ENCODE data around the gene SLX4IP. TPM values are rescaled to one million over a fixed set of nuclear protein-coding genes. Genes with fewer than 3 reads are reported as not detected.

SLX4IP gene
- polyA plus RNA-seq, 3 donors = 0.76 to 2.5 (median 1.1) TPM

DNA sequence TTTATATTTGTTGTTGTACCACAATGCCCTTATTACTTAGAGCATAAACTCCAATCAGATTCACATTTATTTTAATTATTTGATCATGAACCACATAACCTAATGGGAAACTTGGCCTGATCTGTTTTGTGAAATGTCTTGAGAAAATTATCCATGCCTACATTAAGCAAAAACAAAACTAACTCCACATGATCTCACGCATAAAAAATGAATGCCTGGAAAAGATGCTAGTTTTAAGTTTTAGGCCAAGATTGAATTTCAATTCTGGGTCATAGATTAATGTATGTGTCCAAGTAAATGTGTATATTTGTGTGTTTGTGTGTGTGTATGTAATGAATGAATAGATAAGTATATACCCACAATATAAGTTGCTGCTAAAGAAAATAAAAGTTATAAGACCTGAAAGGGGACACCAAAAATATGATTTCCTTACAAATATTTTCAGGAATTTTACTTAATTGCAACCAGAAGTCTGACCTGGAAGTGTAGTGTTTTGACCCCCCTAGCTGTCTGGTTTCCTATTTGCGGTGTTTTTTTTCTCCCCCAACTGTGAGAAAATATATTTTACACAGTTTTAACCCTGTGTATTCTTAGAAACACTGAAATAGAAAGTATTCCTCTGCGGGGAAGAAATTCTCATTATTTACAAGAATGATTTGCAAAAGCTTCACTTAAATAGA, 141.4 kb downstream of the SLX4IP start:
- Mint-ChIP-seq H3K27ac (no peak overlapping the region), H3K9me3 (no peaks in the 10 kb centered on the region), H3K36me3 (peaks cover 9 to 16% of the 10 kb centered on the region in 2 donors), H3K4me1 (peaks cover 5% of the 10 kb centered on the region), H3K4me3 (no peak overlapping the region), H3K27me3 (ENCODE audit: low read depth in 3 of 3) (peaks cover 0 to 2% (median 0%) of the 10 kb centered on the region in 3 donors)
- Histone ChIP-seq H3K9me3 (replicated peaks in 1 of 2; ENCODE audit: control insufficient read depth in 1 of 2, insufficient read depth in 1 of 2, low read length in 2 of 2) (no peaks in the 10 kb centered on the region), H4K20me1 (ENCODE audit: insufficient read depth, low read length) (no peaks in the 10 kb centered on the region), H2AFZ (ENCODE audit: insufficient read depth, low read depth, low read length, poor library complexity, severe bottlenecking) (no peak overlapping the region), H3K9ac (ENCODE audit: insufficient read depth, low read length, poor library complexity, severe bottlenecking) (no peak overlapping the region), H3K36me3 (replicated peaks in 1 of 2; ENCODE audit: control insufficient read depth in 1 of 2, insufficient read depth in 2 of 2, low read length in 2 of 2) (peaks cover 0 to 4% of the 10 kb centered on the region in 2 donors), H3K4me1 (ENCODE audit: control insufficient read depth in 1 of 2, insufficient read depth in 2 of 2, low read length in 2 of 2) (no peaks in the 10 kb centered on the region), H3K4me2 (replicated peaks; ENCODE audit: extremely low read depth, low read length, poor library complexity, severe bottlenecking) (no peak overlapping the region), H3K27ac (ENCODE audit: low read depth in 1 of 2, low read length in 2 of 2) (no peak overlapping the region), H3K27me3 (ENCODE audit: control insufficient read depth in 2 of 2, insufficient read depth in 2 of 2, low read length in 2 of 2) (no peaks in the 10 kb centered on the region), H3K4me3 (replicated peaks in 1 of 3; ENCODE audit: low read depth in 2 of 3, low read length in 3 of 3) (no peak overlapping the region), H3K79me2 (ENCODE audit: insufficient read depth, low read length) (no peaks in the 10 kb centered on the region)
- no peak for DNase-seq
- WGBS (ENCODE audit: insufficient coverage) = no CpG with 5 or more reads among the region's 3 CpGs
- intact Hi-C loops (cut with micrococcal nuclease) = no loop called here
- no peak for TF ChIP-seq CTCF (IDR thresholded peaks at IDR 0.05)

GRCh38 chr20:10577648-10578047, 142.5 kb downstream of the SLX4IP start:
- Histone ChIP-seq H3K9ac (ENCODE audit: insufficient read depth, low read length, poor library complexity, severe bottlenecking) (no peak overlapping the region), H3K79me2 (ENCODE audit: insufficient read depth, low read length) (no peaks in the 10 kb centered on the region), H3K27me3 (ENCODE audit: control insufficient read depth in 2 of 2, insufficient read depth in 2 of 2, low read length in 2 of 2) (no peaks in the 10 kb centered on the region), H3K4me3 (replicated peaks in 1 of 3; ENCODE audit: low read depth in 2 of 3, low read length in 3 of 3) (no peak overlapping the region), H3K4me1 (ENCODE audit: control insufficient read depth in 1 of 2, insufficient read depth in 2 of 2, low read length in 2 of 2) (no peaks in the 10 kb centered on the region), H3K36me3 (replicated peaks in 1 of 2; ENCODE audit: control insufficient read depth in 1 of 2, insufficient read depth in 2 of 2, low read length in 2 of 2) (peaks cover 0 to 9% of the 10 kb centered on the region in 2 donors), H2AFZ (ENCODE audit: insufficient read depth, low read depth, low read length, poor library complexity, severe bottlenecking) (no peak overlapping the region), H3K27ac (ENCODE audit: low read depth in 1 of 2, low read length in 2 of 2) (no peak overlapping the region), H4K20me1 (ENCODE audit: insufficient read depth, low read length) (no peaks in the 10 kb centered on the region), H3K4me2 (replicated peaks; ENCODE audit: extremely low read depth, low read length, poor library complexity, severe bottlenecking) (no peak overlapping the region), H3K9me3 (replicated peaks in 1 of 2; ENCODE audit: control insufficient read depth in 1 of 2, insufficient read depth in 1 of 2, low read length in 2 of 2) (no peaks in the 10 kb centered on the region)
- intact Hi-C loops (cut with micrococcal nuclease) = no loop called here
- Mint-ChIP-seq H3K4me1 (peaks cover 5% of the 10 kb centered on the region), H3K27me3 (ENCODE audit: low read depth in 3 of 3) (peaks cover 0 to 2% (median 0%) of the 10 kb centered on the region in 3 donors), H3K36me3 (peaks cover 9 to 24% of the 10 kb centered on the region in 2 donors), H3K9me3 (no peaks in the 10 kb centered on the region), H3K4me3 (no peak overlapping the region), H3K27ac (no peak overlapping the region)
- 100% methylated on average over 1 of the region's 3 CpGs for WGBS (ENCODE audit: insufficient coverage)
- no peak for DNase-seq
- TF ChIP-seq CTCF (IDR thresholded peaks at IDR 0.05) = no peak

Data from CD14-positive monocyte (primary cell).